ENCODE data around the gene EIF2D.

Gene EIF2D

GRCh38 chr1:206588492-206588891 is 23.8 kb downstream of the EIF2D start:
- in situ Hi-C loops (cut with HindIII; ENCODE audit: low sequenced_read_pairs), result no loop called here
- no peak overlapping the region for H3K4me3 ChIP-seq (ENCODE audit: low read depth, low read length)
- no peak for TF ChIP-seq CTCF (IDR thresholded peaks at IDR 0.05; ENCODE audit: low read depth, low read length)
- DNase-seq (ENCODE audit: low read depth, low spot score), result no peak

GRCh38 chr1:206587904-206588303 is 24.4 kb downstream of the EIF2D start:
- in situ Hi-C loops (cut with HindIII; ENCODE audit: low sequenced_read_pairs), result no loop called here
- H3K4me3 ChIP-seq (ENCODE audit: low read depth, low read length), result no peak overlapping the region
- TF ChIP-seq CTCF (IDR thresholded peaks at IDR 0.05; ENCODE audit: low read depth, low read length), result no peak
- DNase-seq (ENCODE audit: low read depth, low spot score), result no peak

GRCh38 chr1:206586501-206587445 is 25.5 kb downstream of the EIF2D start:
- no peak overlapping the region for H3K4me3 ChIP-seq (ENCODE audit: low read depth, low read length)
- no peak for DNase-seq (ENCODE audit: low read depth, low spot score)
- no peak for TF ChIP-seq CTCF (IDR thresholded peaks at IDR 0.05; ENCODE audit: low read depth, low read length)
- in situ Hi-C loops (cut with HindIII; ENCODE audit: low sequenced_read_pairs), result no loop called here

GRCh38 chr1:206584683-206585082 is 27.6 kb downstream of the EIF2D start:
- TF ChIP-seq CTCF (IDR thresholded peaks at IDR 0.05; ENCODE audit: low read depth, low read length), result no peak
- no peak for DNase-seq (ENCODE audit: low read depth, low spot score)
- in situ Hi-C loops (cut with HindIII; ENCODE audit: low sequenced_read_pairs), result no loop called here

GRCh38 chr1:206583707-206584648 is 28.3 kb downstream of the EIF2D start:
- no peak overlapping the region for H3K4me3 ChIP-seq (ENCODE audit: low read depth, low read length)
- in situ Hi-C loops (cut with HindIII; ENCODE audit: low sequenced_read_pairs), result no loop called here
- peak; percentile 66 for DNase-seq (ENCODE audit: low read depth, low spot score)
- peak; percentile 94 for TF ChIP-seq CTCF (IDR thresholded peaks at IDR 0.05; ENCODE audit: low read depth, low read length)

More at GRCh38 chr1:206584683-206585082, 27.6 kb downstream of the EIF2D start:
- H3K4me3 ChIP-seq (ENCODE audit: low read depth, low read length), result no peak overlapping the region

- no peak for DNase-seq (ENCODE audit: low read depth, low spot score)
- in situ Hi-C loops (cut with HindIII; ENCODE audit: low sequenced_read_pairs), result no loop called here
- no peak for TF ChIP-seq CTCF (IDR thresholded peaks at IDR 0.05; ENCODE audit: low read depth, low read length)
- no peak overlapping the region for H3K4me3 ChIP-seq (ENCODE audit: low read depth, low read length)
Observed at GRCh38 chr1:206582971-206583706, 29.1 kb downstream of the EIF2D start.
